Keratinocyte (primary cell): ENCODE results near the gene STK24. TPM values are rescaled to one million over a fixed set of nuclear protein-coding genes. Genes with fewer than 3 reads are reported as not detected.

Source experiments
- DNase-seq: peaks from one replicate; pipeline ENCODE4 v3.0.0-alpha.2; 2011; ENCODE audit warnings: low read depth, missing footprints, low spot score
- FAIRE-seq: peaks from 2 replicates; lab custom pipeline; 2011; peaks lifted over from hg19 to GRCh38; lab: Jason Lieb, UNC
- H2AFZ ChIP-seq: 2 replicates; pipeline ENCODE4 v1.6.0; 2012; ENCODE audit warnings: low read length, control low read depth, inconsistent platforms; ENCODE audit not compliant: control insufficient read depth
- H3K27ac ChIP-seq: 2 replicates; pipeline ENCODE4 v1.5.1; 2011; ENCODE audit warnings: low read length; ENCODE audit not compliant: control insufficient read depth, insufficient read depth
- H3K27me3 ChIP-seq: 3 replicates; pipeline ENCODE4 v1.6.0; 2011; ENCODE audit warnings: low read length; ENCODE audit not compliant: control insufficient read depth, insufficient read depth; ENCODE audit errors: extremely low read depth
- H3K36me3 ChIP-seq, 2 experiments: 2 replicates in 1 of 2; 3 replicates in 1 of 2; pipeline ENCODE4 v1.5.1; 2011; ENCODE audit warnings: low read length in 2 of 2, mild to moderate bottlenecking in 1 of 2; ENCODE audit not compliant: control insufficient read depth in 2 of 2, insufficient read depth in 2 of 2; ENCODE audit errors: extremely low read depth in 1 of 2
- H3K4me1 ChIP-seq: 3 replicates; pipeline ENCODE4 v1.5.1; 2011; ENCODE audit warnings: low read length; ENCODE audit not compliant: control insufficient read depth, insufficient read depth; ENCODE audit errors: extremely low read depth
- H3K4me2 ChIP-seq: 3 replicates; pipeline ENCODE4 v1.6.0; 2011; ENCODE audit warnings: low read depth, low read length; ENCODE audit not compliant: control insufficient read depth, insufficient read depth; ENCODE audit errors: extremely low read depth
- H3K4me3 ChIP-seq, 3 experiments: fragments of 200-600 bp in 1 of 3; sonication (generic) in 1 of 3; 2 replicates in 2 of 3; 3 replicates in 1 of 3; pipeline ENCODE4 v1.5.1; 2011 to 2016; ENCODE audit warnings: low read length in 3 of 3, mild to moderate bottlenecking in 3 of 3, control low read depth in 2 of 3, inconsistent platforms in 1 of 3, low read depth in 1 of 3, mixed read lengths in 1 of 3, mixed run types in 1 of 3, moderate library complexity in 1 of 3; ENCODE audit not compliant: control insufficient read depth in 2 of 3, insufficient read depth in 2 of 3; ENCODE audit errors: extremely low read depth in 1 of 3
- H3K79me2 ChIP-seq: 2 replicates; pipeline ENCODE4 v1.6.0; 2012; ENCODE audit warnings: low read length; ENCODE audit not compliant: control insufficient read depth, insufficient read depth
- H3K9ac ChIP-seq: 3 replicates; pipeline ENCODE4 v1.6.0; 2011; ENCODE audit warnings: low read length; ENCODE audit not compliant: control insufficient read depth, insufficient read depth; ENCODE audit errors: extremely low read depth
- H3K9me1 ChIP-seq: 3 replicates; pipeline ENCODE4 v1.6.0; 2011; ENCODE audit warnings: low read length; ENCODE audit not compliant: control insufficient read depth, insufficient read depth; ENCODE audit errors: extremely low read depth
- H3K9me3 ChIP-seq: 2 replicates; pipeline ENCODE4 v1.5.1; 2012; ENCODE audit warnings: low read depth, low read length; ENCODE audit not compliant: control insufficient read depth
- H4K20me1 ChIP-seq: 3 replicates; pipeline ENCODE4 v1.6.0; 2011; ENCODE audit warnings: low read length; ENCODE audit not compliant: control insufficient read depth, insufficient read depth; ENCODE audit errors: extremely low read depth
- CTCF ChIP-seq, 3 experiments: IDR thresholded peaks in 1 of 3; conservative IDR thresholded peaks in 1 of 3; optimal IDR thresholded peaks in 1 of 3; 2 replicates in 2 of 3; 3 replicates in 1 of 3; pipeline versions ENCODE3 to v1.5.1; 2011; ENCODE audit warnings: low read length in 3 of 3, mild to moderate bottlenecking in 3 of 3, moderate library complexity in 2 of 3, control low read depth in 1 of 3, inconsistent platforms in 1 of 3; ENCODE audit not compliant: insufficient read depth in 2 of 3; ENCODE audit errors: extremely low read depth in 1 of 3
- EZH2 ChIP-seq: IDR thresholded peaks from one replicate; pipeline ENCODE4 v1.6.1; 2012; ENCODE audit warnings: inconsistent platforms, mild to moderate bottlenecking, low read length, moderate library complexity
- dilution Hi-C: fragments of 300-500 bp; cut with MboI; formaldehyde crosslinking; loops from one replicate; pipeline ENCODE4 v1.7.0; 2020; ENCODE audit warnings: low sequenced_read_pairs; ENCODE audit not compliant: extremely low pct_ligation_motif_present
- polyA plus RNA-seq, 5 experiments: library from polyadenylated mRNA; depleted of rRNA in 3 of 5; stranded (reverse) in 3 of 5; stranded (forward) in 1 of 5; unstranded in 1 of 5; fragments of >200 nt; gene quantifications; 1 replicate in 1 of 5; 2 replicates in 3 of 5; 3 replicates in 1 of 5; pipeline versions ENCODE4 v1.2.1 to v1.2.3, GENCODE V29; 2011 to 2012; ENCODE audit warnings: missing spikeins in 2 of 5, low read depth in 1 of 5, low replicate concordance in 1 of 5

Gene STK24
- polyA plus RNA-seq, 1 donor (not counting 4 experiments of a cell fraction or from before 2014, with no cell fraction given) = 81.6 TPM

GRCh38 chr13:98517576-98518310 lies 59.2 kb downstream of the STK24 start:
- DNase-seq (no peak), FAIRE-seq (no peak)
- Histone ChIP-seq H3K27ac (no peak overlapping the region), H3K9me1 (peaks cover 3% of the 10 kb centered on the region), H3K27me3 (no peaks in the 10 kb centered on the region), H3K9me3 (no peaks in the 10 kb centered on the region), H3K4me3 (no peak overlapping the region), H3K9ac (no peak overlapping the region), H3K79me2 (peaks cover 96% of the 10 kb centered on the region), H3K4me2 (no peak overlapping the region), H3K4me1 (no peaks in the 10 kb centered on the region), H4K20me1 (peaks cover 37% of the 10 kb centered on the region), H3K36me3 (peaks cover 12 to 26% of the 10 kb centered on the region in 2 experiments), H2AFZ (no peak overlapping the region)
- dilution Hi-C loops = no loop called here
- no peak for TF ChIP-seq CTCF (optimal IDR thresholded peaks at IDR 0.05 in 1 of 3, IDR thresholded peaks at IDR 0.05 in 1 of 3, conservative IDR thresholded peaks at IDR 0.05 in 1 of 3; ENCODE audit: extremely low read depth in 1 of 3, insufficient read depth in 2 of 3, low read length in 3 of 3)
- TF ChIP-seq EZH2 = no peak

- Histone ChIP-seq H3K9me1 (peaks cover 3% of the 10 kb centered on the region), H3K27me3 (no peaks in the 10 kb centered on the region), H3K9me3 (no peaks in the 10 kb centered on the region), H3K4me3 (no peak overlapping the region), H3K27ac (no peak overlapping the region), H2AFZ (no peak overlapping the region), H3K9ac (no peak overlapping the region), H3K36me3 (peaks cover 12 to 30% of the 10 kb centered on the region in 2 experiments), H4K20me1 (peaks cover 24% of the 10 kb centered on the region), H3K4me2 (no peak overlapping the region), H3K79me2 (peaks cover 96% of the 10 kb centered on the region), H3K4me1 (no peaks in the 10 kb centered on the region)
- DNase-seq = no peak
- FAIRE-seq = no peak
- dilution Hi-C loops = no loop called here
- TF ChIP-seq CTCF (optimal IDR thresholded peaks at IDR 0.05 in 1 of 3, IDR thresholded peaks at IDR 0.05 in 1 of 3, conservative IDR thresholded peaks at IDR 0.05 in 1 of 3; ENCODE audit: extremely low read depth in 1 of 3, insufficient read depth in 2 of 3, low read length in 3 of 3) (no peak), EZH2 (no peak)
These were observed 61.0 kb downstream of the STK24 start for GRCh38 chr13:98515818-98516465.
